ENCODE data around the gene AGBL4. TPM values are rescaled to one million over a fixed set of nuclear protein-coding genes. Genes with fewer than 3 reads are reported as not detected.
A peak's percentile ranks its signal among the peaks of the same experiment; 100 is the strongest.
"Not testable (repeated sequence)": the region's sequence is repeated elsewhere in the genome, so short reads cannot be mapped to it uniquely, and the experiment has no call there.

Gene AGBL4
- polyA plus RNA-seq (ENCODE audit: insufficient read depth in 1 of 5, insufficient read length in 5 of 5, low replicate concordance in 1 of 5) = 1 to 10 TPM in 3 of 5 donors, under 1 TPM in 2; 0.65 to 1.4 (median 1.1) TPM
- long read RNA-seq, donor 1 = 0 reads
- long read RNA-seq, donor 2 = 0 reads
- long read RNA-seq, donor 3 = 0 reads
- long read RNA-seq, donor 4 = 0 reads
- long read RNA-seq, donor 5 = 0 reads
- long read RNA-seq, donor 6 = 0 reads
- long read RNA-seq, donor 7 = 0 reads
- long read RNA-seq, donor 8 = 0 reads

GRCh38 chr1:50023292-50024159 lies at the start of gene AGBL4:
TSS of gene AGBL4 (minus strand) at chr1:50023954.
- DNase-seq = peak; percentile 38 to 58

DNA sequence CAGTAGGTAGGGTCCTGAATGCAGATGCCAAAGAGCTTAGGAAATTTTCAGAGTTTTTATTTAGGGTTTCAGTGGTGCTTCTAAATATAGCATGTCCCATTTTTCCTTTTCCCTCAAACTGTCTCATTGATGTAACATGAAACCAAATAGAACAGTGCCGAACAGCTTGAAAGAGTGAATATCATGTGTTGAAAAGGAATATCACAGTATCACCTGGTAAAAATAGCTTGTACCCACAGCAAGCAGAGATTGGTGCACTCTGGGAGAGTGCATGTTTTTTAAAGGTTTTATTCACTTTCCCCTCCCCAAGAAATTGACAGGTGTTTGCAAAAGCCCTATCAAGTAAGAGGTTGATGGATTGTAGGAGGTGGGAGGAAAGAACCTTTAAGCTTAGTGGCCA lies 43.1 kb upstream of the AGBL4 start:
- DNase-seq = no peak

GRCh38 chr1:50060279-50060678 lies 36.5 kb upstream of the AGBL4 start:
- no peak for DNase-seq

DNA sequence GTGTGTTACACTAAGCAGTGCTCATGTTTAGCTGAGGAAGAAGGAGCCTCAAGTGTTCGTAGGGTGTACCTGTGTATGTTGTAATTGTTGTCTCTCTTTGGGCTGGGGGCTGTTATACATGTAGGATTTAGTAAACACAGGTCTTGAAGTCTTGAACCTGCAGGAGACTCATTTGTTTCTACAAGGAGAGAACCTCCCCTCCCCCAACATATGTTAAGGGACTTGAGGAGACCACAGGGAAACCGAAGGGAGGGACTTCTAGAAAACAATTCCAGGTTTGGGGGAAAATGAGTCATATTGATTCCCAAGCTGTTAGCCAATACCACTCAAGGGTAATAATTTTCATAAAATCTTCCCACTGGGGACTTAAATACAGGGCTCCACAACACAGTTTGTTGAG lies 25.0 kb upstream of the AGBL4 start:
- DNase-seq = no peak

GRCh38 chr1:50047916-50048694 lies 24.4 kb upstream of the AGBL4 start:
- DNase-seq = peak in 1 of 2 donors; percentile 6

- no peak for DNase-seq
These were observed 14.6 kb upstream of the AGBL4 start for GRCh38 chr1:50038237-50038809.

DNA sequence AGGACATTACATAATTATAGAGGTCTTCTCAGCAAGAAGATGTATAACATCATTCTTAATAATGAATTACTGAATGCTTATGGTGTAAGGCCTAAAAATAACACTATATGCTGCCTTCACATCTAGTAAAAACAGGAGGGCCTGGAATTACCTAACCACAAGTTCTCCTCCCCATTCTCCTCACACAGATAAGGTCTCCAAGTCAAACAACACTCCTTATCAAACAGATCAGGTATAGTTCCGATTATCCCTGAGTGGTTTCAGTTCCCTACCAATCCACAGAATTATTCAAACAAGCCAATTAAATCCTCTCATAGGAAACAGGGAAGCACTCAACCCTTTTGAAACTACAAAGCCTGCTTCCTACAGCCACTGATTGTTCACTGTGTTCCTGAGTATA lies 4.0 kb upstream of the AGBL4 start:
- DNase-seq = no peak

- DNase-seq = no peak
These were observed 28.0 kb downstream of the AGBL4 start for GRCh38 chr1:49995734-49996133.

GRCh38 chr1:49971088-49971487 lies 52.7 kb downstream of the AGBL4 start:
- no peak for DNase-seq

DNA sequence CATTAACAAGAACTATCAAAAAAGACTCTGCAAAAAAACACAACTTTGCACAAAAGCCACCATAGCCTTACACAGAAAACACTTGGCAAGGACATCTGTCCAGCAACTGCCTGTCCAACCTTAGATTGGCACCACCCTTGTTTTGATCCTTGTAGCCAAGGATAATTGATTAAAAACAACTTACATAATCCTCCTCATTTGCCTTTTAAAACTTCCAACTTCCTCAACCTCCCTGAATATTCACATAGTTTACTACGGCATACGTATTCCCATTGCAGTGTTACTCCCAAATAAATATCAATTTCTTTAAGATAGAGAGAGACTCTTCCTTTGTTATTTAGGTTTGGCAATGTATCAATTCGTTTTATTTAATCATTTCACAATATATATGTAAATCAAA lies 72.4 kb downstream of the AGBL4 start:
- no peak for DNase-seq

- not testable (repeated sequence) for DNase-seq
These were observed 108.5 kb downstream of the AGBL4 start for GRCh38 chr1:49915301-49915700.

DNA sequence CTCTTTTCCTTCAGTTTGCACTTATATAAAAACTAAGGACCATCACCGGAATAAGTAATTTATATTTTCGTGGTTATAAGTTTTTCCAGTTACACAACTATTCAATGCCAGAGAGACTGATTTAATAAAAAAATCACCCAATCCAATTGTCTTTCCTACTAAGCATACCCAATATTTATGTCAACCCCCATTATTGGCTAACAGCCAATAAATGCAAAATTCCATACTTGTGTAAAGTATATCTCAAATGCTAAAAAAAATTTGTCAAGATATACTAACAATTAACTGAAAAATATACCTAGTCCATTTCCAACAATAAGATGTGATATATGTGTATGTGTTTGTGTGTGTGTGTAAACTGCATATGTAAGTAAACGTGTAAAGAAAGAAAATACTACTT lies 117.4 kb downstream of the AGBL4 start:
- no peak for DNase-seq

- no peak for DNase-seq
These were observed 159.2 kb downstream of the AGBL4 start for GRCh38 chr1:49864581-49864980.

DNA sequence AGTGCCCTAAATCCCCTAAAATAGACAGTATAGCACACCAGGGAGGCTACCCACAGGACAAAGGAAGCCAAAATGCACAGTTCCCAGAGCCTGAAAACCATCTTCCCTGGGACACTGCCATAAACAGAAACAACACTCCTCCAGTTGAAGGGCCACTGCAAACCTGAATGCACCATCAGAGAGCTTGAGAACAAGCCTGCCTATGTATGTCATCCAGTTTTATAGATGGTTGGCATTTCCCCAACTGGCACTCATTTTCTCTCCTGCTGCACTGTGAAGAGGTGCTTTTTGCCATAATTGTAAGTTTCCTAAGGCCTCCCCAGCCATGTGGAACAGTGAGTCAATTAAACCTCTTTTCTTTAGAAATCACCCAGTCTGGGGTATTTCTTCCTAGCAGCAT lies 169.0 kb downstream of the AGBL4 start:
- DNase-seq = no peak

DNA sequence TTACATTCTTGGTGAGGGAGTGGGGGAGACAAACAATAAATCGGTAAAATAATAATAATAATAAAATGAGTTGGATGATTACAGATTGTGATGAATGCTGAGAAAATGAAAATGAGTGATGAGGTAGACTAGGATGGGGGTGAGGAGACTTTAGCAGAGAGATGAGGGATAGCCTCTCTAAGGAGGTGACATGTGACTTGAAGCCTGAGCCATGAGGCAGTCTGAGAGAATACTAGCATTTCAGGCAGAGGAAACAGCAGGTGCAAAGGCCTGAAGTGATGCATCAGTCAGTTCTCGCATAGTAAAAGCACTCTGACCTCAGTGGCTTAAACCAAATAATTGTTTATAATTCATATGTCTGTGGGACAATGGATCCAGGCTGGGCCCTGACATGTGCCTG lies 181.2 kb downstream of the AGBL4 start:
- DNase-seq = no peak

- DNase-seq = no peak
These were observed 182.0 kb downstream of the AGBL4 start for GRCh38 chr1:49841767-49842166.

GRCh38 chr1:49824261-49824660 lies 199.5 kb downstream of the AGBL4 start:
- DNase-seq = no peak

DNA sequence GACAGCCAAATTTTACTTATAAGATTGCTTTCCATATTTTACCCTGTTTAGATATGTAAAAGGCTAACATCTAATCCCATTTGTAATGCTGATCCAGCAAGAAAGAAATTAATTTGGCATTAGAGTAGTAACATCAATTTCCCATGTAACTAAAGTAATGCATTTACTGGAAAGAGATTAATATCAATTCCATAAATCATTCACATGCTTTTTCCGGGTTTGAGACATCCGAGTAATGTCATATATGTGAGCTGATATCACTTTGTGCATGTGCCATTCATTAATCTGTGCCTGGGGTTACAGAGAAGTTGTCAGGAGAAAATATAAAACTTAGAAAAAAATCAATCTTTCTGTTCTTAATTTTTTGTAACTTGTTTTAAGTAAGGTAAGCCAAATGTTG lies 206.1 kb downstream of the AGBL4 start:
- no peak for DNase-seq

GRCh38 chr1:49787013-49787412 lies 236.7 kb downstream of the AGBL4 start:
- not testable (repeated sequence) for DNase-seq

DNA sequence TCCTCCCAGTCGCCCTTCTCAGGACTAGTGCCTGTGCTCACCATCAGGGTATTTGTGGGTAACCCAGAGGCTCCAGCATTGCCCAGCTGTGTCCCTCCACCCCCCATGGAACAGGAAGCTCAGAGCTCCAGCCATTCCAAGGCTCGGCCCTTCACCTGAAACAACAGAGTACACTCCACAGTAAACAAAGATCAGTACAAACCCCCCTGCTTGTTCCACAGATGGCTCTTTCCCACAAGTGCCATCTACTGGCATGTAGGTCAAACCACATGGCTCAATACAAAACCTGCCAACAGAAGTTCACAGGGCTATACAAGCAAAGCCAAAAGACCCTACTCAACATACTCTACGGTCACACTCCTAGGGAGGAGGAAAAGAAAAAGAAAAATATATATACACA lies 258.7 kb downstream of the AGBL4 start:
- DNase-seq = no peak

GRCh38 chr1:49738118-49738517 lies 285.6 kb downstream of the AGBL4 start:
- DNase-seq = not testable (repeated sequence)

DNA sequence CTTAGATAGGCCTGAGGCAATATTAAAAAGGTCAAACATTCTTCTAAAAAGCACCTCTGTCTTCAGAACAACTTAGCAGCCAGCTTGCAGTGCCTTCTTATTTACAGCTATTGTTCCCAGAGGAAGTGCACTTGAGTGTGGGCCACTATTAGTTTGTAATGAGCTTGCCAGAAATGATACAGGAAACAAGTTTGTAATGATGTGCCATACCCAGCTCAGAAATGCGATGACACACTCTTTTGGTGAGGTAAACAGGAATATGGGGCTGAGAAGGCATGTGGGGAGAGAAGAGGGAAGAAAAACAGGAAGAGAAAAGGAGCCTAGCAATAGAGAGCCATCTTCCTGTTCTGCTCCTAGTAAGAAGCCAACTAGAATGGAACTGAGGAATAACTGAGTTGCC lies 295.4 kb downstream of the AGBL4 start:
- no peak for DNase-seq
